HG03103 (cell line): ENCODE results near the gene RUFY4.
"Not testable (repeated sequence)": the region's sequence is repeated elsewhere in the genome, so short reads cannot be mapped to it uniquely, and the experiment has no call there.

Source experiments
- ATAC-seq: cut with Tn5 transposase; IDR thresholded peaks from one replicate; pipeline ENCODE4 v1.9.1; 2021; ENCODE audit warnings: low read depth; ENCODE audit not compliant: unreplicated experiment

Gene RUFY4

GRCh38 chr2:218030409-218031195 is 38.5 kb upstream of the RUFY4 start:
- ATAC-seq: no peak

- no peak for ATAC-seq
Measured at GRCh38 chr2:218031261-218031660, 37.8 kb upstream of the RUFY4 start.

- ATAC-seq: no peak
Measured at GRCh38 chr2:218031771-218032257, 37.2 kb upstream of the RUFY4 start.

- no peak for ATAC-seq
Measured at GRCh38 chr2:218032336-218033171, 36.5 kb upstream of the RUFY4 start.

GRCh38 chr2:218033208-218033589 is 35.9 kb upstream of the RUFY4 start:
- no peak for ATAC-seq

- no peak for ATAC-seq
Measured at GRCh38 chr2:218033590-218034496, 35.2 kb upstream of the RUFY4 start.

- ATAC-seq: peak; percentile 77
Measured at GRCh38 chr2:218034497-218035213, 34.4 kb upstream of the RUFY4 start.

- ATAC-seq: no peak
Measured at GRCh38 chr2:218035463-218036100, 33.5 kb upstream of the RUFY4 start.

- no peak for ATAC-seq
Measured at GRCh38 chr2:218036371-218036770, 32.7 kb upstream of the RUFY4 start.

- ATAC-seq: no peak
Measured at GRCh38 chr2:218039171-218039570, 29.9 kb upstream of the RUFY4 start.

GRCh38 chr2:218040883-218041282 is 28.2 kb upstream of the RUFY4 start:
- no peak for ATAC-seq

- no peak for ATAC-seq
Measured at GRCh38 chr2:218041302-218042168, 27.5 kb upstream of the RUFY4 start.

- ATAC-seq: no peak
Measured at GRCh38 chr2:218043100-218043499, 26.0 kb upstream of the RUFY4 start.

GRCh38 chr2:218043701-218044109 is 25.3 kb upstream of the RUFY4 start:
- ATAC-seq: no peak

GRCh38 chr2:218044599-218044998 is 24.5 kb upstream of the RUFY4 start:
- ATAC-seq: not testable (repeated sequence)

- peak; percentile 68 for ATAC-seq
Measured at GRCh38 chr2:218046238-218046637, 22.8 kb upstream of the RUFY4 start.

- ATAC-seq: no peak
Measured at GRCh38 chr2:218047536-218048225, 21.4 kb upstream of the RUFY4 start.

GRCh38 chr2:218051903-218052302 is 17.1 kb upstream of the RUFY4 start:
- ATAC-seq: no peak
